Mesenchymal stem cell (in vitro differentiated cells and primary cell): ENCODE measurements around the gene SELL.

Source experiments
- DNase-seq: peaks from one replicate; pipeline ENCODE4 v3.0.0-alpha.2; 2013
- H2AFZ ChIP-seq: one replicate; pipeline ENCODE4 v1.6.1; 2013; ENCODE audit warnings: low read depth, mild to moderate bottlenecking, control low read depth, inconsistent platforms, low read length, moderate library complexity
- H2AK5ac ChIP-seq: 2 replicates; pipeline ENCODE4 v1.6.1; 2013; ENCODE audit warnings: low read length, moderate library complexity, mild to moderate bottlenecking, inconsistent platforms; ENCODE audit not compliant: severe bottlenecking
- H2BK120ac ChIP-seq: one replicate; pipeline ENCODE4 v1.6.1; 2013; ENCODE audit warnings: low read depth, mild to moderate bottlenecking, inconsistent platforms, low read length, moderate library complexity
- H2BK12ac ChIP-seq, 2 experiments: one replicate each; pipeline ENCODE4 v1.6.1; 2013; ENCODE audit warnings: inconsistent platforms in 2 of 2, low read length in 2 of 2, mild to moderate bottlenecking in 2 of 2, moderate library complexity in 2 of 2, control low read depth in 1 of 2
- H2BK15ac ChIP-seq: one replicate; pipeline ENCODE4 v1.6.1; 2013; ENCODE audit warnings: mild to moderate bottlenecking, low read depth, inconsistent platforms; ENCODE audit not compliant: poor library complexity, severe bottlenecking
- H2BK5ac ChIP-seq: 2 replicates; pipeline ENCODE4 v1.6.1; 2013; ENCODE audit warnings: low read depth, mild to moderate bottlenecking, low read length, control low read depth, inconsistent platforms; ENCODE audit not compliant: poor library complexity, severe bottlenecking
- H3K14ac ChIP-seq, 2 experiments: one replicate each; pipeline ENCODE4 v1.6.1; 2013; ENCODE audit warnings: inconsistent platforms in 2 of 2, low read length in 2 of 2, control low read depth in 1 of 2, mild to moderate bottlenecking in 1 of 2, moderate library complexity in 1 of 2
- H3K18ac ChIP-seq, 2 experiments: one replicate each; pipeline ENCODE4 v1.6.1; 2013; ENCODE audit warnings: inconsistent platforms in 2 of 2, low read length in 2 of 2, control low read depth in 1 of 2, low read depth in 1 of 2, mild to moderate bottlenecking in 1 of 2
- H3K23ac ChIP-seq, 2 experiments: one replicate each; pipeline ENCODE4 v1.6.1; 2013; ENCODE audit warnings: inconsistent platforms in 2 of 2, low read length in 2 of 2, mild to moderate bottlenecking in 2 of 2, moderate library complexity in 2 of 2, control low read depth in 1 of 2
- H3K27ac ChIP-seq: 2 replicates; pipeline ENCODE4 v1.5.1; 2013; ENCODE audit warnings: mild to moderate bottlenecking, moderate library complexity, low read length, control low read depth, inconsistent platforms; ENCODE audit not compliant: poor library complexity, severe bottlenecking
- H3K27me3 ChIP-seq, 2 experiments: 2 replicates each; pipeline versions ENCODE4 v1.6.1 to v1.7.0; 2013; ENCODE audit warnings: low read length in 2 of 2, mild to moderate bottlenecking in 2 of 2, moderate library complexity in 2 of 2, control low read depth in 1 of 2, inconsistent platforms in 1 of 2; ENCODE audit not compliant: control insufficient read depth in 1 of 2, insufficient read depth in 1 of 2
- H3K36me3 ChIP-seq, 2 experiments: 2 replicates each; pipeline versions ENCODE4 v1.6.1 to v1.7.0; 2013; ENCODE audit warnings: low read length in 2 of 2, control low read depth in 1 of 2, inconsistent platforms in 1 of 2, low read depth in 1 of 2, mild to moderate bottlenecking in 1 of 2; ENCODE audit not compliant: insufficient read depth in 2 of 2, control insufficient read depth in 1 of 2
- H3K4ac ChIP-seq, 2 experiments: one replicate each; pipeline ENCODE4 v1.6.1; 2013; ENCODE audit warnings: inconsistent platforms in 2 of 2, low read length in 2 of 2, mild to moderate bottlenecking in 2 of 2, moderate library complexity in 2 of 2, control low read depth in 1 of 2, low read depth in 1 of 2
- H3K4me1 ChIP-seq: 2 replicates; pipeline ENCODE4 v1.6.1; 2013; ENCODE audit warnings: low read depth, low read length, control low read depth; ENCODE audit not compliant: control insufficient read depth, insufficient read depth
- H3K4me2 ChIP-seq: 2 replicates; pipeline ENCODE4 v1.6.1; 2013; ENCODE audit warnings: low read length, mild to moderate bottlenecking, inconsistent platforms; ENCODE audit not compliant: poor library complexity, severe bottlenecking
- H3K4me3 ChIP-seq, 2 experiments: 2 replicates each; pipeline versions ENCODE4 v1.5.1 to v1.7.0; 2013; ENCODE audit warnings: low read length in 2 of 2, mild to moderate bottlenecking in 2 of 2, control low read depth in 1 of 2, low read depth in 1 of 2; ENCODE audit not compliant: insufficient read depth in 1 of 2
- H3K79me1 ChIP-seq: replicated peaks from 2 replicates; pipeline ENCODE4 v1.6.1; 2013; ENCODE audit warnings: mild to moderate bottlenecking, control low read depth, low read length, inconsistent platforms; ENCODE audit not compliant: poor library complexity, severe bottlenecking
- H3K9ac ChIP-seq: 2 replicates; pipeline ENCODE4 v1.7.0; 2013; ENCODE audit warnings: mild to moderate bottlenecking, low read length, moderate library complexity
- H3K9me3 ChIP-seq: 2 replicates; pipeline ENCODE4 v1.7.0; 2013; ENCODE audit warnings: mild to moderate bottlenecking, low read length; ENCODE audit not compliant: control insufficient read depth
- H4K8ac ChIP-seq: one replicate; pipeline ENCODE4 v1.6.1; 2013; ENCODE audit warnings: inconsistent platforms, mild to moderate bottlenecking, low read length, moderate library complexity
- H4K91ac ChIP-seq: one replicate; pipeline ENCODE4 v1.6.1; 2013; ENCODE audit warnings: mild to moderate bottlenecking, low read length, inconsistent platforms
- WGBS: methylation state at CpG from one replicate; pipeline ENCODE4 v1.1.7; 2013; ENCODE audit warnings: mixed read lengths; 5-methylcytosine and 5-hydroxymethylcytosine counted together

The SELL gene

GRCh38 chr1:169651035-169651434, 60.4 kb downstream of the SELL start:
- no peak overlapping the region for H2BK12ac ChIP-seq
- no peak overlapping the region for H3K4ac ChIP-seq
- no peak overlapping the region for H3K14ac ChIP-seq
- no peaks in the 10 kb centered on the region for H3K36me3 ChIP-seq
- H2BK15ac ChIP-seq = no peak overlapping the region
- H2AK5ac ChIP-seq = no peak overlapping the region
- H3K18ac ChIP-seq = no peak overlapping the region
- H3K4me1 ChIP-seq = no peaks in the 10 kb centered on the region
- H3K4me3 ChIP-seq = no peak overlapping the region
- DNase-seq = no peak
- H4K91ac ChIP-seq = no peak overlapping the region
- peaks cover 0 to 2% of the 10 kb centered on the region in 2 experiments for H3K27me3 ChIP-seq
- H2AFZ ChIP-seq = no peak overlapping the region
- H3K9ac ChIP-seq = no peak overlapping the region
- no peak overlapping the region for H3K4me2 ChIP-seq
- H2BK120ac ChIP-seq = no peak overlapping the region
- no peak overlapping the region for H3K23ac ChIP-seq
- no CpG with 5 or more reads among the region's 2 CpGs for WGBS
- no peaks in the 10 kb centered on the region for H3K9me3 ChIP-seq
- no peaks in the 10 kb centered on the region for H3K79me1 ChIP-seq
- no peak overlapping the region for H2BK5ac ChIP-seq
- H4K8ac ChIP-seq = no peak overlapping the region
- H3K27ac ChIP-seq = no peak overlapping the region

DNA sequence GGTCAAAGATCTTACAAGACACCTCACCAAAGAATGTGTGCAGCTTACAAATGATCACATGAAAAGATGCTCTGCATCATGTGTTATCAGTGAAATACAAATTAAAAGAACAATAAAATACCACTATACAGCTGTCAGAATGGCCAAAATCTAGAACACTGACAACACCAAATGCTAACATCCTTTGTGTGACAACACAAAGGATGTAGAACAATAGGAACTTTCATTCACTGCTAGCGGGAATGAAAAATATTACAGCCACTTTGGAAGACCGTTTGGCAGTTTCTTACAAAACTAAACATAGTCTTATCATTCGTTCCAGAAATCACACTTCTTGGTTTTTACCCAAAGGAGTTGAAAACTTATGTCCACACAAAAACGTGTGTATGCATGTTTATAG, 60.9 kb downstream of the SELL start:
- Histone ChIP-seq H2AK5ac (no peak overlapping the region), H3K23ac (no peak overlapping the region), H3K14ac (no peak overlapping the region), H2BK15ac (no peak overlapping the region), H2BK12ac (no peak overlapping the region), H3K4ac (no peak overlapping the region), H4K91ac (no peak overlapping the region), H3K4me1 (no peaks in the 10 kb centered on the region), H3K18ac (no peak overlapping the region), H3K9me3 (no peaks in the 10 kb centered on the region), H2BK120ac (no peak overlapping the region), H3K36me3 (no peaks in the 10 kb centered on the region), H3K4me3 (no peak overlapping the region), H3K27me3 (peaks cover 0 to 2% of the 10 kb centered on the region in 2 experiments), H3K9ac (no peak overlapping the region), H3K27ac (no peak overlapping the region), H3K79me1 (no peaks in the 10 kb centered on the region), H3K4me2 (no peak overlapping the region), H2BK5ac (no peak overlapping the region), H2AFZ (no peak overlapping the region), H4K8ac (no peak overlapping the region)
- DNase-seq = no peak
- WGBS = 72% methylated on average over 4 of the region's 4 CpGs

GRCh38 chr1:169648709-169649108, 62.7 kb downstream of the SELL start:
- Histone ChIP-seq H2BK15ac (no peak overlapping the region), H3K9ac (no peak overlapping the region), H4K8ac (no peak overlapping the region), H3K4me1 (no peaks in the 10 kb centered on the region), H2BK120ac (no peak overlapping the region), H4K91ac (no peak overlapping the region), H3K4me2 (no peak overlapping the region), H3K14ac (no peak overlapping the region), H3K4me3 (no peak overlapping the region), H3K27me3 (peaks cover 0 to 2% of the 10 kb centered on the region in 2 experiments), H3K23ac (no peak overlapping the region), H2AK5ac (no peak overlapping the region), H3K4ac (no peak overlapping the region), H2BK12ac (no peak overlapping the region), H2AFZ (no peak overlapping the region), H2BK5ac (no peak overlapping the region), H3K79me1 (no peaks in the 10 kb centered on the region), H3K36me3 (no peaks in the 10 kb centered on the region), H3K18ac (no peak overlapping the region), H3K27ac (no peak overlapping the region), H3K9me3 (no peaks in the 10 kb centered on the region)
- no peak for DNase-seq
- 68% methylated on average over 1 of the region's 1 CpG for WGBS

DNA sequence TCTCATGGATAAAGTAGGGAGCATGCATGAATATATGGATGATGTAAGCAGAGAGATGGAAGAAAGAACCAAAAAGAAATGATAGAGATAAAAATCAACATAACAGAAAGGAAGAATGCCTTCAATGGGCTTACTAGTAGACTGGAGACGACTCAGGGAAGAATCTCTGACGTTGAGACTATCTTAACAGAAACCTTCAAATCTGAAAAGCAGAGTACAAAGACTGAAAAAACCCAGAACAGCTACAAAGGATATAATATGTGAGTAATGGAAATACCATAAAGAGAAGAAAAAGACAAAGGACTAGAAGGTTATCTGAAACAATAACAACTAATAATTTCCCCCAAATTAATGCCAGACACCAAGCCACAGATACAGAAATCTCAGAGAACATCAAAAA, 63.2 kb downstream of the SELL start:
- Histone ChIP-seq H3K4ac (no peak overlapping the region), H3K4me2 (no peak overlapping the region), H2BK5ac (no peak overlapping the region), H3K18ac (no peak overlapping the region), H2BK12ac (no peak overlapping the region), H3K9ac (no peak overlapping the region), H4K8ac (no peak overlapping the region), H2BK120ac (no peak overlapping the region), H3K27me3 (peaks cover 0 to 2% of the 10 kb centered on the region in 2 experiments), H3K36me3 (no peaks in the 10 kb centered on the region), H2AK5ac (no peak overlapping the region), H2AFZ (no peak overlapping the region), H3K4me3 (no peak overlapping the region), H3K23ac (no peak overlapping the region), H4K91ac (no peak overlapping the region), H3K27ac (no peak overlapping the region), H3K14ac (no peak overlapping the region), H3K9me3 (no peaks in the 10 kb centered on the region), H3K79me1 (no peaks in the 10 kb centered on the region), H3K4me1 (no peaks in the 10 kb centered on the region), H2BK15ac (no peak overlapping the region)
- DNase-seq = no peak
- no CpG with 5 or more reads among the region's 2 CpGs for WGBS
